DMS 273 (cell line): ENCODE measurements around the gene TLX3.

ENCODE experiments used
- DNase-seq: peaks from one replicate; lab custom pipeline; 2025; ENCODE audit not compliant: unreplicated experiment; lab: John Stamatoyannopoulos, UW

Gene TLX3

DNA sequence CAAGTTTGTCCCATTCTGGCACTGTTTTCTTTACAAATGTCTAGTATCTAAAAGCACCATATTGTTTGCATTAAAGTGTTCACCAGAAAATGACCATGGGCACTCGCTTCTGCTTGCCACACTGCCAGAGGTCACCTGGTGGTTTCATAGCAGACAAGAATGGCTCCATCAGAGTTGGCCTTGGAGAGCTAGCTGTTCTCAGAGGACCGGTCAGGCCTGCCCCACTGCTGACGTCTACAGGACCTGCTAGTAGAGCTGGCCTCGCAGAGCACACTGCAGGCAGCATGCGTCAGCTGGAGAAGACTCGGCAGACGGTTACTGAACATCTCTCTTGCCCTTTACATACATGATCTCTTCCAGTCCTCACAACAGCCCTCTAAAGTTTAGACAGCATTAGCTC is 8.7 kb upstream of the TLX3 start:
- no peak for DNase-seq

DNA sequence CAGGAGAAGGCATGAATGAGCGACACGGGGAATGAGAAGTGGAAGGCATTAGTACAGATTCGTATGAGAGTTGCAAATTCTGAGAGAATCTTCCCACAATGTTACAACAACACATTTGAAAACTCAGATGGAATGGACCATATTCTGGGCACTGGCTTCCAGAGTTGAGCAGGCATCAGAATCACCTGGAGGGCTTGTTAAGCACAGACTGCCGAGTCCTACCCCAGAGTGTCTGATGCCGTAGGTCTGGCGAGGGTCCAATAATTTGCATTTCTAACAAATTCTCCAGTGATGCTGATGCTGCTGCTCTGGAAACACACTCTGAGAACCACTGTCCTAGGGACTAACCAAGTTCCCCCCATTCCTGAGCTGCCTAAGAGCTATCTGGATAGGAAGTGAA is 2.9 kb upstream of the TLX3 start:
- DNase-seq: peak; percentile 44

DNA sequence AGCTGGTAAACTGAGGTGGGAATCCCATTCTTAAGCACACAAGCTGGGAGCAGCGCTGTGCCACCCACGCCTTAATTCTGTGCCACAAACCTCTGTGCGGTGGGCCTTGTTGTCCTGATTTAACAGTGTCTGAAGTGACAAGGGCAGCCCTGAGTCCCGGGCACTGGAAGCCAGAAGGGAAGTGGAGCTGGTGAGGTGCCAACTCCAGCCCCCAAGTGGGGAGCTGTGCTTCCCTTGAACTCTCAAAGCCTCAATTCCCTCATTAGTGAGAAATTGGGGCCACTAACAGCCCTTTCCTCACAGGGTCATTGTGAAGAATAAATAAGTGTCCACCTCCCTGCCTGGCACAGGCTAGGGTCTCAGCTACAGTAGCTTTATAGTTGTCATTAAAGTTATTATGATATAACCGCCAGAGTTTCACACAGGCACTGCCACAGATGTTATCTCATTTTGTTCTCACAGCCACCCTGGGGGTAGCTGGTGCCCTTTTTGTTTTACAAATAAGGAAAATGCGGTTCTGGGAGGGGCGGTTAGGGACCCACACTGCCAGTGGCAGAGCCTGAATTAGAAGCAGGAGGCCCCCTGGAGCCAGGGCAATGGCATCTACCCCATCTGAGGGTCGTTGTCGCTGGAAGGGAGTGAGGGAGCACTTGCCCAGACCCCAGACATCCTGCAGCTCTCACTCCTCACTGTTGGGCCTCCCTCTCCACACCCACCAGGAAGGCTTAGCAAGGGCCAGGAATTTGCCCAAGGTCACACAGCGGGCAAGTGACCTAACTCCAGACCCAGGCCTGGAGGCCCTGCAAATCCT is 2.1 kb upstream of the TLX3 start:
- peak; percentile 58 for DNase-seq

DNA sequence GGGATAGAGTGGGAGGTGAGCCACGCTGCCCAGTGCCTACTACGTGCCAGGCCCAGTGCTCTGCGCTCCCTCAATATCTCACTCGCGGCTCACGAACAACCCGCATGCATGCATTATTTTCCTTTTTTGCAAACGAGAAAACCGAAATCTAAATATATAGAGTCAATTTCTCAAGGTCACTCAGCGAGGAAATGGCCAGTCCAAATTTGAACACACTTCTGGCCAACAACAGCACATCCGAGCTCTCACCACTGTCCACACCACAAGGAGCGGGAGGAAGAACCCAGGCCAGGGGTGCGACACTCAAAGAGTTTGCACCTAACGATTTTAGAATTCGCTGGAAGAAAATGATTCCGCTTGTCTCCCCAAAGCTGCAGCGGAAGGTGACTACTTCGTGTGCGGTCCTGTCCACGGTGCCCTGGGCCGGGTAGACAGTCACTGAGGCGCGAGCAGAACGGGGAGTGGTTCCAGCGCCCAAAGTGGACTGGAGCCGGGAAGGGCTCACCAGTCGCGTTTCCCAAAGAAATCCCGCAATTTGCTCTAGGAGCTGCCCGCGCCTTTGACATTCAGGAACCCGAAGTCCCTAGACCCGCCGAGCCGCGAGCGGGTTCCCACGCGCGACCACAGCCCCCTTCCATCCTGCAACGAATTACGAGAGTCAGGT is 1.1 kb upstream of the TLX3 start:
- no peak for DNase-seq

DNA sequence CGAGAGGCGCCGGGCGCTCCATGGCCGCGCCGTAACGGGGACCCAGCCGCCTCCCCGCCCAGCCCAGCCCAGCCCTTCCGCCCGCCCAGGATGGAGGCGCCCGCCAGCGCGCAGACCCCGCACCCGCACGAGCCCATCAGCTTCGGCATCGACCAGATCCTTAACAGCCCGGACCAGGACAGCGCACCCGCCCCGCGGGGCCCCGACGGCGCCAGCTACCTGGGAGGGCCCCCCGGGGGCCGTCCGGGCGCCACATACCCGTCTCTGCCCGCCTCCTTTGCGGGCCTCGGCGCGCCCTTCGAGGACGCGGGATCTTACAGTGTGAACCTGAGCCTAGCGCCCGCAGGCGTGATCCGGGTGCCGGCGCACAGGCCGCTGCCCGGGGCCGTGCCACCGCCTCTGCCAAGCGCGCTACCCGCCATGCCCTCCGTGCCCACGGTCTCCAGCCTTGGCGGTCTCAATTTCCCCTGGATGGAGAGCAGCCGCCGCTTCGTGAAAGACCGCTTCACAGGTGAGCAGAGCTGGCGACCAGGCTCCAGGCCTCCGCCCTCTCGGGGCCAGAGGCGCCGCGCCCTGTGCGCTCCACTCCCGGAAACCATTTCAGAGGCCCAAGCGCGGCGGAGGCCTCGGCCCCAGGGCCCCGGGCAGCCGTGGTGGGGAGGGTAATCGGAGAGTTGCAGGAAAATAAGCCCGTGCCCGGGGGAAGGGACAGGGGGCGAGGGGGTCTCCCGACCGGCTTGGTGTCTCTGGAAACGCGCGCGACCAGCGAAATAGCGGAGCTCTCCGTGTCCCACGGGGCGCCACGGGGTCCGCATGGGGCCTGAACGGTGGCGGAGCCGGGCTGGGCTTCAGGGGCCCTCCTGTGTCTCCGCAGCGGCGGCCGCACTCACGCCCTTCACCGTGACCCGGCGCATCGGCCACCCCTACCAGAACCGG is 496 bp downstream of the TLX3 start:
- DNase-seq: peak; percentile 67

DNA sequence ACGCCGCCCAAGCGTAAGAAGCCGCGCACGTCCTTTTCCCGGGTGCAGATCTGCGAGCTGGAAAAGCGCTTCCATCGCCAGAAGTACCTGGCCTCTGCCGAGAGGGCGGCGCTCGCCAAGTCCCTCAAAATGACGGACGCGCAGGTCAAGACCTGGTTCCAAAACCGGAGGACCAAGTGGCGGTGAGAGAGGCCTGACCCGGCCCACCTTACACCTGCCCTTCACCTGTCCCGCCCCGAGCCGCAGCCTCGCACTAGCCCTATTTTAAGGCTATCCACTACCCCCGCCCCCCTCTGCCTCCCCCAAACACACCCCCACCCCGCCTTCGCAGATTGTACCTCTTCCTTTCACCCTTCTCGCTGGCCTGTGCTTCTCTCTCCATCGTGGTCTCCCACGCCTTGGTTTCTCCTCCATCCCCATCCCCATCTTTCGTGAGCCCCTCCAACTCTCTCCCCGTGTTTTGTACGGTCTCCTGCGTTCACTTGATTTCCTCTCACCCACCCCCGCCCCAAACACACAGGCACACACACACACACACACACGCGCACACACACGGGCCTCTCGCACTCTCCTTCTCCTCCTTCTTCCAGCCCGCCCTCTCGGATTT is 1.3 kb downstream of the TLX3 start:
- DNase-seq: peak; percentile 48

DNA sequence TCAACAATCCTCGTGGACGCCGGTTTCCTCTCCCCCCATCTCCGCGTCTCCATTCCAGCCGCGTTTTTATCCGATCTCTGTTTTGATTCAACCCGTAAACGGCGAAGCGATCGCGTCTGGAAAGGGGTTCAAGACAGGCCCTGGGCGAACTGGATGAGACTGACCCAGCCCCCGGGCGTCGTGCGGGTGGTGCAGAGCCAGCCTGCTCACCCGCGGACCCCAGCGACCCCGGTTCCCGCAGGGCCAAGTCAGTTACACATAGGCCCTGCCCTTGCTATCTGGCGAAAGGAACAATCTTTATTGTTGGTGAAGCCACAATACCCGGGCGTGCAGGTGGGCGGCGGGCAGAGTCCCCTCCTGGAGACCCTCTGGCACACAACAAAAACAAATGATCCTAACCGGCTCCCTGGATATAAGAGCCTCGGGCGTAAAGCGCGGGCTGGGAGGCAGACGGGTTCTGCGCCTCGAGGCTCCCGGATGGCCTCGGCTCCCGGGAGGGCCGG is 1.8 kb downstream of the TLX3 start:
- DNase-seq: no peak

DNA sequence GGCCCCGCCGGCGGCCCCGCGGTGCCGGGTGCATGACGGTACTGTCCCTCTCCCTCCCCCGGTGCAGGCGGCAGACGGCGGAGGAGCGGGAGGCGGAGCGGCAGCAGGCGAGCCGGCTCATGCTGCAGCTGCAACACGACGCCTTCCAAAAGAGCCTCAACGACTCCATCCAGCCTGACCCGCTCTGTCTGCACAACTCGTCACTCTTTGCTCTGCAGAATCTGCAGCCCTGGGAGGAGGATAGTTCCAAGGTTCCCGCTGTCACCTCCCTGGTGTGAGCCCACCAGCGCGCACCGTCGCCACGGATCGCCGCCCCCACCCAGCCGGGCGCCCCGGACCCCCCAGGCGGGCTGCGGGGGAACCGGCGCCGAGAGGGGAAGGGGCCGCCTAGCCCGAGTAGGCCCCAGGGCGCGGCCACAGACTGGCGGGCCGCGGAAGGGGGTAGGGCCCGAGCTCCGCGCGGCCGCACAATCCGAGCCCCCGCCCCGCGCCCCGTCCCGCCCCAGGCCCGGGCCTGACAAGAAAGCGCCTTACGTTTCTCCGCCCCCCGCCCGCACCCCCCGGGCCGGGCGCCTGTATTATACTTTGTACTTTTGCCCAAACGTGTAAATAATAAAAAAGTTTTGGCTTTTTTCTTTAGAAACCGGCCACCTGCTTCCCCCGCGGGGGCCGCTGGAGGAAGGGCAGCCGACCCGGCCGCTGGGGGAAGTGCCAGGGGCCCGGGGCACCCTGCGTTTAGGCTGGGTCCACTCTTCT is 2.5 kb downstream of the TLX3 start:
- peak; percentile 68 for DNase-seq

DNA sequence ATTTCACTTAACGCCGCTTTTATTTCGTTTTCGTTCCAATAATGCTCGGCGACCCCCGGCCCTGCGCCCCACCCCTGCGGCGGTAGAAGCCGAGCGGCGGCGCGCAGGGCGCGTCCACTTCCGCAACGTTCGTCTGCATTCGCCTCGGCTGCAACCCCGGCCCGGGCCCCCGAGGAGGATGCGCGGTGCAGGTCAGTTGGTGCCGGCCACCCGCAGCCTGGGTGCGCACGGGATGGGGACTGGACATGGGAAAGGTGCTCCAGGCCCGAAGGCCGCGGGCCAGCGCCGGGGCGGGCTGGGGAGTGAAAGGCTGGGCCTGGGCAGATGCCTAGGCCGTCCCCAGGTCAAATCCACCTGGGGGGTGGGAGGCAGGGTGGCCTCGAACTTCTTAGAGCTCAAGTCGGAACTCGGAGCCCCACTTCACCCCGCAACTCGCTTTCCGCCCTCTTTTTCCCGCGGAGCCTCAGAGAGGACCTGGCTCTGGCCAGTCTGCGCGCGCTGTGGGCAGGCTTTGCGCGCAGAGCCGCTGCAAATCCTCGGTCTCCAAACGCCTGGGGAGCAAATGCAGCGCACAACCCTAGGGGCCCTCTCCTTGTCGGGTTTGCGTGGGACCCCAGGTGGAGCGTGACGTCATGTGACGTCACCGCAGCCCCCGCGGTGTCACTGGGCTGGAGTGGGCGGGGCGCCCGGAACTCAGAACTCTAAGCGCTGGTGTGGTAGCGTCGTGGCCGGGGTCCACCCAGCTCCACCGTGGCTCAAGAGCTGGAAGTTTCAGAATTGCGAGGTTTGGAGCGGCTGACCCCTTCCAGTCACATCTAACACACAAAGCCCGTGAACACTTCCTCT is 3.3 kb downstream of the TLX3 start:
- DNase-seq: peak; percentile 38

DNA sequence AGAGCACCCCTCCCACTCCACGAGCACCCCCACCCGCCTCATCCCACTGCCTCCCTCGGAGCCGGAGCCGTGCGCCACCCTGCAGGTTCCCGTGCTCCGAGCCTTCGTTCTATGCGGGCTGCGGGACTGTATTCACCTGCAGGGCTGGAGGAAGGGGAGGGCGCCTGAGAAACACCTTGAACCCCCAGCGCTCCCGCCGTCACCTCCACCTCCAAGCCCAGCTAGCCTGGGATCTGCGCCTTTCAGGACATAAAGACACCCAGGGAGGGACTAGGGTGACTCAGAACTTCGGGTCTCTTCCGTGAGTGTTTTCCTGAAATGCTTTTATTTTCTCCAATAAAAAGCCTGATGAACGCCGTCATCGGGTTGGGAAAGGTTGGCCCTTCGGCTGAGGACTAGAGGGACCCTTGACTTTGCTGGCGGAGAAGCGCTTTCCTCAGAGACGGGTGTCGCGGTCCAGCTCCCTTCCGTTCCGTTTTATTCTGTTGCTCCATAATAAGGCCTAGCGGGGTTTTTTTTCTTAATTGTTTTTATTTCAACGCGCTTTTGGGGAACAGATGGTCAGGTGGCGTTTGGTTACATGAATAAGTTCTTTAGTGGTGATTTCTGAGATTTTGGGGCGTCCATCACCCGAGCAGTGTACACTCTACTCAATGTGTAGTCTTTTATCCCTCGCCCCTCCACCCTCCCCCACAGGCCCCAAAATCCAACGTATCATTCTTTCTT is 4.6 kb downstream of the TLX3 start:
- no peak for DNase-seq

DNA sequence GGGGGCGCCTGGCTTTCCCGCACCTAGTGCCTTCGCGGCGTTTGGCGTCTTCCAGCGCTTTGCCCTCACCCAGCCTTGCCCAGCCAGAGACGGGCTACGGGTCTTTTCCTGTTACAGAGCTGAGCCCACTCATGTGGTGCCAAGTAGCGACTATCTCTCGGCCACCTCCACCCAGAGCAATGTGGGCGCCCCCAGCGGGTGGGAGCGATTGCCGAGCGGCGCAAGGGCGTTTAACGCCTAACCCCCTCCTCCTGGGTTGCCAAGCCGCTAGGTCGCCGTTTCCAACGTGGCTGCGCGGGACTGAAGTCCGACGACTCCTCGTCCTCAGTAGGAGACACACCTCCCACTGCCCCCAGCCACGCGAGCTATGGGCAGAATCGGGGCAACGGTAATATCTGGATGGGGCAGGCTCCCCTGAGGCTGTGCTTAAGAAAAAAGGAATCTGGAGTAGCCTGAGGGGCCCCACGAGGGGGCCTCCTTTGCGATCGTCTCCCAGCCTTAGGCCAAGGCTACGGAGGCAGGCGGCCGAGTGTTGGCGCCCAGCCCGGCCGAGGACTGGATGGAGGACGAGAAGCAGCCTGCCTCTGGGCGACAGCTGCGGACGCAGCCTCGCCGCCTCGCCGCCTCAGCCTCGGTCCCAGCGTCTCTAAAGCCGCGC is 5.8 kb downstream of the TLX3 start:
- no peak for DNase-seq

DNA sequence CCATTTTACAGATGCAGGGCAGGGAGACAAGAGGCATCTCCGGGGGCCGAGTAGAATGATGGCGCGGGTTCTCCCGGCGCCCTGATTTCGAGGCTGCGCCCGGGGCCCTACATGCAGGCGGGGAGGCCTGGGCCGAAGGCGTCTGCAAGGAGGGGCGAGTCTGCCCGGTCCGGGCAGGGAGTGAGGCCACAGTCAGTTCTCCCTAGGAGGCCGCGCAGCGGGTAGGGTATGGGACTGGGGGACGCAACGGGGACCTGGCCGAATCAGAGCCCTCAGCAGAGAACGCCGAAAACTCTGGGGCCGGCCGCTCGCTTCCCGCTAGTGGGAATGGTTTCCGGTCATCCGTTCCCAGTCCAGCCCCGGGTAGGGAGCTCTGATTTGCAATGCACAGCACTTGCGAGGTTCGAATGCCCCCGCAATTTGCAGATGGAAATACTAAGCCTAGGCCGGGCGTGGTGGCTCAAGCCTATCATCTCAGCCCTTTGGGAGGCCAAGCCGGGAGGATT is 6.4 kb downstream of the TLX3 start:
- no peak for DNase-seq

DNA sequence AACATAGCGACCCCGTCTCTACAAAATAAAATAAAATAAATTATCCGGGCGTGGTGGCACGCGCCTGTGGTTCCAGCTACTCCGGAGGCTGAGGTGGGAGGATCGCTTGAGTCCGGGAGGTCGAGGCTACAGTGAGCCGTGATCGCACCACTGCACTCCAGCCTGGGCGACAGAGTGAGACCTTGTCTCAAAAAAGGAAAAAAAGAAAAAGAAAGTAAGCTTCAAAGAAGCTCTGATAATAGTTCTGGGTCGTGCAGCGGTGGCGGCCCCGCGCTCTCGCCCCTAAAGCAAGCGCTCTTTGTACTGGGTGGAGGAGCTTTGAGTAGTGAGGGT is 6.8 kb downstream of the TLX3 start:
- DNase-seq: no peak

DNA sequence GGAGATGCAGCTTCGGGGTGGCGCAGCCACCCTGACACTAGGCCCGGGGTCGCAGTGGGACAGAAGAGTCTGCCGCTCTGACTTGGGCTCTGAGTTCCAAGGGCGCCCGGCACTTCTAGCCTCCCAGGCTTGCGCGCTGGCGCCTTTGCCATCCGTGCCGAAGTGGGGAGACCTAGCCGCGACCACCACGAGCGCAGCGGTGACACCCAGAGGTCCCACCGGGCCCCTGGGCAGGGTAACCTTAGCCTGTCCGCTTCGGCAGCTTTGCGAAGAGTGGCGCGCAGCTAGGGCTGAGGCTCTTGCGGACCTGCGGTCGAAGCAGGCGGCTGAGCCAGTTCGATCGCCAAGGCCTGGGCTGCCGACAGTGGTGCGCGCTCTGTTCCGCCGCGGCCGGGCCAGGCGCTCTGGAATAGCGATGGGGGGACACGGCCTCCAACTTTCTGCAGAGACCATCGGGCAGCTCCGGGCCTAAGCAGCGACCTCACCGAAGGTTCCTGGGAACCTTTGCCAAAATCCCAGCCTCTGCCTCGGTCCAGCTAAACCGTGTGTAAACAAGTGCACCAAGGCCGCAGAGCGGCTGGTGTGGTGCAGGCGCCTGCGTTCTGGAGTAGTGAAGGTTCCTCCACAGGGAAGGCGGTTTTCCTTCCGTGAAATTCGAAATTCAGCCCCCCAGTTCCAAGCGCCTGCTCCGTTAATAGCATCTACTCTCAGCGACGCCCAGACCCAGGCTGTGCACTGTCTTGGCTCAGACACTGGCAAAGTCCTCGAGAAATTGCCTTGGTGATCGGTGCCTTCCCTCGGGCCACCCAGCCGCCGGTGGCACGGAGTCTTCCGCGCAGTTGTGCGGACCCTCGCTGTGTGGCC is 7.4 kb downstream of the TLX3 start:
- no peak for DNase-seq

DNA sequence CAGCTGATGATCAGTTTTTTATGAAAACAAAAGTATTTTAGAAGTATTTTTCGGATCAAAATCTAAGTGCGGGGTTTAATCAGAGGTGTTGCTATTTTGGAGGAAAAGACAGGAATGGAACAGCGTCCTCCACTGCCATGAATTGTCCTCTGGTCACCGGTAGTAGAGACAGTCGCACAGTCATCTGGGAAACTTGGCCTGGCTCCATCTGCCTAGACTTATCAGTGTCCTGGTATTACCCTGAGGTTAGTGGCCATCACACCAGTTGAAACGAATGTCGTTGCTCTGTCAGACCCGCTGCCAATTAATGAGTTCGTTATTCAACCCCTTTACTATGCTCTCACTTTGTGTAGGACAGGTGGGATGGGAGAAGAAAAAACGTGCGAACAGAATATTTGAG is 8.2 kb downstream of the TLX3 start:
- DNase-seq: no peak

DNA sequence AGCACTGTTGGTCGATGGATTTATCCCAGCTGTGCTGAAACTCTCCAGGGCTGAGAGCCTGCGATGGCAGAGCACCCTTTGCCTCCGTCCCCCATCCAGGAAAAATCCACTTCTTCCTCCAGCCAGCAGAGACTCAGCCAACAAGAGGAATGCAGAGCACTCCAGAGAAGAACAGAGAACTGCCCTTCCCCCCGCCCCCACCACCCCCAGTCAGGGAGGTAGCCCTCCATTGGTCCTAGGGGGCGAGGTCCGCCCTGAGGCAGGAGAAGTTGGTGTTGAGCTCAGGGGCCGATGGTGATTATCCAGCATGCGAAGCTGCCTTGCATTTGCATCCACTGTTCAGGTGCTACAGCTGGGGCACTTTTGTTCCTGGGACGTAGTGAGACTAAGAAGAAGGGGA is 9.0 kb downstream of the TLX3 start:
- no peak for DNase-seq

DNA sequence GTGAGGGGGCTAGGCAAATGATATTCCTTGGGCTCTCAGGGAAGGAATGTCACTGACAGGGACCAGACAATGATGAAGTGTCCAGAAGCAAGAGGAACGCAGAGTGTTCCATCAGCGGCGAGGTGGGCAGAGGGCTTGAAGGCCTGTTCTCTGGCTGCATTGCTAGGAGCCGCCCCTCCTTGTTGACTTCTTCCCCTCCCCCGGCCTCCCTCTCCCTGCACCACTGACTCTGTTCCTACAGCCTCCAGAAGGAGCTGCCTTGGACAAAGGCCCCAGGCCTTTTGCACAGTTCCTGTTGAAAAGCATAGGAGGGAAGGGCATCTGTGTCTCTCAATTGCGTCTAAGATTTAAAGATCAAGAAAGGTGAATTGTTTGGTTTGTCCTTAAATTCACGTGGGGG is 12.4 kb downstream of the TLX3 start:
- DNase-seq: no peak
